Neural crest cell (in vitro differentiated cells): Measurements from ENCODE around the gene PLPP2. TPM values are rescaled to one million over a fixed set of nuclear protein-coding genes. Genes with fewer than 3 reads are reported as not detected.

Experiments used
- DNase-seq: peaks from one replicate; pipeline ENCODE4 v3.0.0; 2021; ENCODE audit warnings: low read depth, mixed read lengths, low spot score
- H3K27ac Mint-ChIP-seq: one replicate; pipeline ENCODE4 v1.8.0; 2021; ENCODE audit warnings: mild to moderate bottlenecking, mixed read lengths; ENCODE audit not compliant: unreplicated experiment
- H3K27me3 Mint-ChIP-seq: 2 replicates; pipeline ENCODE4 v1.8.0; 2021; ENCODE audit warnings: low read depth, mild to moderate bottlenecking, mixed read lengths
- H3K36me3 Mint-ChIP-seq: 2 replicates; pipeline ENCODE4 v1.8.0; 2021; ENCODE audit warnings: low read depth, mild to moderate bottlenecking, mixed read lengths
- H3K4me1 Mint-ChIP-seq: 2 replicates; pipeline ENCODE4 v1.8.0; 2021; ENCODE audit warnings: mixed read lengths
- H3K4me3 Mint-ChIP-seq: one replicate; pipeline ENCODE4 v1.8.0; 2021; ENCODE audit warnings: mild to moderate bottlenecking, mixed read lengths
- H3K9me3 Mint-ChIP-seq: 2 replicates; pipeline ENCODE4 v1.8.0; 2021; ENCODE audit warnings: mixed read lengths
- total RNA-seq: library from RNA; stranded (reverse); gene quantifications from 2 replicates; pipeline ENCODE4 v1.2.1, GENCODE V29; 2021
- TF ChIP-seq, protein P1 (sequence below): fragments of 200-600 bp; sonication (generic); conservative IDR thresholded peaks from 2 replicates; pipeline ENCODE4 v1.5.0; 2021; ENCODE audit warnings: antibody characterized with exemption, mild to moderate bottlenecking

The PLPP2 gene
- total RNA-seq, 1 donor from 2014 or later: 0.89 TPM

DNA sequence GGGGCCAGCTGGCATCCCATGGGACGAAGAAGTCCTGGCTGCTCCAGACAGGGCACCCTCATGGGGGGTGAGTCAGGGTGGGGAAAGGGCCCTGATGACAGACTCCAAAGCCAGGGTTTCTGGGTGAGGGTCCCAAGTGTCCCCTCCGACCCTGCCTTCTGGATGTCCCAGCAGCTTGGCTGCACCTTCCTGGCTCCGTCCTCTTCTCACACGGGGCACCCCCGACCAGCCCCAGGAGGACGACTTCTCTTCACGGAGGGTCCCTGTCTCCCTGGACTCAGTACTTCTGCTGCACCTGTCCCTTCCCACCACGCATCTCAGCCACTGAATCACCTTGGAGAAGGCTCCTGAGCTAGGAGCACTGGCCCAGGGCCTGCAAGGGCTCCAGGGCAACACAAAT lies 33.5 kb upstream of the PLPP2 start:
- Mint-ChIP-seq H3K36me3 (peaks cover 44% of the 10 kb centered on the region), H3K9me3 (peaks cover 6% of the 10 kb centered on the region), H3K27me3 (no peaks in the 10 kb centered on the region), H3K4me1 (no peaks in the 10 kb centered on the region), H3K4me3 (no peak overlapping the region), H3K27ac (no peak overlapping the region)
- DNase-seq: no peak
- TF ChIP-seq, protein P1, sequence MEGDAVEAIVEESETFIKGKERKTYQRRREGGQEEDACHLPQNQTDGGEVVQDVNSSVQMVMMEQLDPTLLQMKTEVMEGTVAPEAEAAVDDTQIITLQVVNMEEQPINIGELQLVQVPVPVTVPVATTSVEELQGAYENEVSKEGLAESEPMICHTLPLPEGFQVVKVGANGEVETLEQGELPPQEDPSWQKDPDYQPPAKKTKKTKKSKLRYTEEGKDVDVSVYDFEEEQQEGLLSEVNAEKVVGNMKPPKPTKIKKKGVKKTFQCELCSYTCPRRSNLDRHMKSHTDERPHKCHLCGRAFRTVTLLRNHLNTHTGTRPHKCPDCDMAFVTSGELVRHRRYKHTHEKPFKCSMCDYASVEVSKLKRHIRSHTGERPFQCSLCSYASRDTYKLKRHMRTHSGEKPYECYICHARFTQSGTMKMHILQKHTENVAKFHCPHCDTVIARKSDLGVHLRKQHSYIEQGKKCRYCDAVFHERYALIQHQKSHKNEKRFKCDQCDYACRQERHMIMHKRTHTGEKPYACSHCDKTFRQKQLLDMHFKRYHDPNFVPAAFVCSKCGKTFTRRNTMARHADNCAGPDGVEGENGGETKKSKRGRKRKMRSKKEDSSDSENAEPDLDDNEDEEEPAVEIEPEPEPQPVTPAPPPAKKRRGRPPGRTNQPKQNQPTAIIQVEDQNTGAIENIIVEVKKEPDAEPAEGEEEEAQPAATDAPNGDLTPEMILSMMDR: no peak

DNA sequence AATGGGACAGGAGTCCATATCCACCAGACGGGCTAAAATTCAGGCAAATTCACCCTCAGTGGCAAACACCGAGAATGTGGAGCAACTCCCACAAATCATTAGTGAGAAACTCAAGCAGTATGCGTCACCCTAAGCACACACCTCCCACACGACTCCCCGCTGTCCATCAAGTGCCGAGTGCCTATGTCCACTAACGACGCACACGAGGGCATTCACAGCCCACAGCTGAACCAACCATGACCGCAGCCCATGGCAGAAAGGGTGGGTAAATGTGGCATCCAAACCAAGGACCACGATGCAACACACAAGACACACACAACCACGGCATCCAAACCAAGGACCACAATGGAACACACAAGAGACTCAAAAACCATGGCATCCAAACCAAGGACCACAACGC lies 31.4 kb upstream of the PLPP2 start:
- peaks cover 38% of the 10 kb centered on the region for H3K36me3 Mint-ChIP-seq
- DNase-seq: no peak
- H3K27me3 Mint-ChIP-seq: no peaks in the 10 kb centered on the region
- H3K9me3 Mint-ChIP-seq: no peaks in the 10 kb centered on the region
- no peak overlapping the region for H3K4me3 Mint-ChIP-seq
- TF ChIP-seq, protein P1: no peak
- H3K27ac Mint-ChIP-seq: no peak overlapping the region
- H3K4me1 Mint-ChIP-seq: no peaks in the 10 kb centered on the region

DNA sequence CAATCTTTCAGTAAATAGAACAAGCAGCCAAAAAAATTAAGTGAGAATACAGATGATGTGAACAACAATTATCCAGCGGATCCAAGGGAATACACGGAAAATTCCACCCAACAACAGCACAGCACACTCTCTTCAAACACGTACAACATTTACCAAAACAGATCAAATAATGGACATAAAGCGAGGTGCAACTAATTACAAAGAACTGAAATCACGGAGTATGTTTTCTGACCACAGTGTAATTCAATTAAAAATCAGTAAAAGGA lies 27.2 kb upstream of the PLPP2 start:
- no peak overlapping the region for H3K4me3 Mint-ChIP-seq
- H3K36me3 Mint-ChIP-seq: peaks cover 48% of the 10 kb centered on the region
- no peaks in the 10 kb centered on the region for H3K4me1 Mint-ChIP-seq
- TF ChIP-seq, protein P1: no peak
- no peaks in the 10 kb centered on the region for H3K9me3 Mint-ChIP-seq
- no peak for DNase-seq
- H3K27me3 Mint-ChIP-seq: no peaks in the 10 kb centered on the region
- no peak overlapping the region for H3K27ac Mint-ChIP-seq

DNA sequence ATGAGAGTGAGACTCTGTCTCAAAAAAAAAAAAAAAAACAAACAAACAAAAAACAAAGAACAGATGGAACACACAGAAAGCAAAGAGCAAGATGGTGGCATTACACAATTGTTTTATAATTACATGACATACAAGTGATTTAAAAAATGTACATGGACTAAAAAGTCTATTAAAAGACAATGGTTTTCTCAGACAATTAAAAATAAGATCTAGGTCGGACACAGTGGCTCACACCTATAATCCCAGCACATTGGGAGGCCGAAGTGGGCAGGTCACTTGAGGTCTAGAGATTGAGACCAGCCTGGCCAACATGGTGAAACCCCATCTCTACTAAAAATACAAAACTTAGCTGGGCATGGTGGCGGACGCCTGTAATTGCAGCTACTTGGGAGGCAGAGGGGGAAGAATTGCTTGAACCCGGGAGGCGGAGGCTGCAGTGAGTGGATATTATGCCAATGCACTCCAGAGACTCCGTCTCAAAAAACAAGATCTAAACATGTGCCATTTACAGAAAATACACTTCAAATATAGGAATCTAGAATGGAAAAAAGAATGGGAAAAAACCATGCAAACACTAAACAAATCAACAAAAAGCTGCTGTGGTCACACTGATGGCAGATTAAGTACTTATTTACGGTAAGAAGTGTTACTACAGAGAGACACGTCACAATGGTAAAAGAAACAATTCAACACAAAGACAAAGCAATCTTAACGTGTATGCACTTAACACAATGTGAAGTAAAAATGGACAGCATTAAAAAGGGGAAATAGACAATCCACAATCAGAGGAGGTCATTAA lies 26.7 kb upstream of the PLPP2 start:
- H3K4me1 Mint-ChIP-seq: no peaks in the 10 kb centered on the region
- H3K4me3 Mint-ChIP-seq: no peak overlapping the region
- TF ChIP-seq, protein P1: peak; percentile 39
- no peaks in the 10 kb centered on the region for H3K9me3 Mint-ChIP-seq
- no peaks in the 10 kb centered on the region for H3K27me3 Mint-ChIP-seq
- no peak for DNase-seq
- H3K36me3 Mint-ChIP-seq: peaks cover 48% of the 10 kb centered on the region
- H3K27ac Mint-ChIP-seq: no peak overlapping the region

DNA sequence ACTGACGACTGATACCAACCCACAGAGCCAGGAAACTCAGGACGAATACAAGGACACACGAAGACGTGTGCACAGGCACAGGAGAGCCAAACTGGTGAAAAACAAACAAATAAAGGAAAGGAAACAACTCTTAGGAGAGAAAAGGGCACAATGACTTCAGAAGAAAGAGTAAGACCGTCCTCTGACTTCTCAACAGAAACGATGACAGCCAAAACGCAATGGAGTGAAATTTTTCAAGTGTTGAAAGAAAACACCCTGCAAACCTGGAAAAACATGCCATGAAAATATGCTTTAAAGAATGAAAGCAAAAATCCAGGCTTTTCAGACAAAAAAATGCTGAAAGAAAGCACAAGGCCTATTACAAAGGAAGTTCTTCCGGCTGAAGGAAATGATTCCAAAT lies 24.6 kb upstream of the PLPP2 start:
- TF ChIP-seq, protein P1: no peak
- H3K27me3 Mint-ChIP-seq: no peaks in the 10 kb centered on the region
- H3K4me1 Mint-ChIP-seq: no peaks in the 10 kb centered on the region
- no peak for DNase-seq
- H3K4me3 Mint-ChIP-seq: no peak overlapping the region
- no peaks in the 10 kb centered on the region for H3K9me3 Mint-ChIP-seq
- H3K27ac Mint-ChIP-seq: no peak overlapping the region
- peaks cover 40% of the 10 kb centered on the region for H3K36me3 Mint-ChIP-seq
